Measurements from ENCODE around the gene NLRC4.

NLRC4 gene

GRCh38 chr2:32271063-32271462, 6.4 kb upstream of the NLRC4 start:
- no peak for DNase-seq (ENCODE audit: low read depth in 2 of 2)
- H3K4me3 ChIP-seq (replicated peaks in 1 of 2; ENCODE audit: low read depth in 2 of 2, low read length in 2 of 2), result no peak overlapping the region
- no peak for TF ChIP-seq CTCF (IDR thresholded peaks at IDR 0.05; ENCODE audit: low read depth, low read length)

GRCh38 chr2:32262105-32262504, 2.6 kb downstream of the NLRC4 start:
- no peak for DNase-seq (ENCODE audit: low read depth in 2 of 2)
- no peak overlapping the region for H3K4me3 ChIP-seq (replicated peaks in 1 of 2; ENCODE audit: low read depth in 2 of 2, low read length in 2 of 2)
- no peak for TF ChIP-seq CTCF (IDR thresholded peaks at IDR 0.05; ENCODE audit: low read depth, low read length)

GRCh38 chr2:32260376-32260775, 4.3 kb downstream of the NLRC4 start:
- DNase-seq (ENCODE audit: low read depth in 2 of 2), result no peak
- no peak overlapping the region for H3K4me3 ChIP-seq (replicated peaks in 1 of 2; ENCODE audit: low read depth in 2 of 2, low read length in 2 of 2)
- no peak for TF ChIP-seq CTCF (IDR thresholded peaks at IDR 0.05; ENCODE audit: low read depth, low read length)

- no peak for DNase-seq (ENCODE audit: low read depth in 2 of 2)
- TF ChIP-seq CTCF (IDR thresholded peaks at IDR 0.05; ENCODE audit: low read depth, low read length), result no peak
- H3K4me3 ChIP-seq (replicated peaks in 1 of 2; ENCODE audit: low read depth in 2 of 2, low read length in 2 of 2), result no peak overlapping the region
Measured at GRCh38 chr2:32258242-32258641, 6.4 kb downstream of the NLRC4 start.

- TF ChIP-seq CTCF (IDR thresholded peaks at IDR 0.05; ENCODE audit: low read depth, low read length), result no peak
- DNase-seq (ENCODE audit: low read depth in 2 of 2), result no peak
Measured at GRCh38 chr2:32250290-32250689, 14.4 kb downstream of the NLRC4 start.

GRCh38 chr2:32249731-32250236, 14.9 kb downstream of the NLRC4 start:
- H3K4me3 ChIP-seq (replicated peaks in 1 of 2; ENCODE audit: low read depth in 2 of 2, low read length in 2 of 2), result no peak overlapping the region
- no peak for TF ChIP-seq CTCF (IDR thresholded peaks at IDR 0.05; ENCODE audit: low read depth, low read length)
- DNase-seq (ENCODE audit: low read depth in 2 of 2), result no peak

More at GRCh38 chr2:32250290-32250689, 14.4 kb downstream of the NLRC4 start:
- no peak overlapping the region for H3K4me3 ChIP-seq (replicated peaks in 1 of 2; ENCODE audit: low read depth in 2 of 2, low read length in 2 of 2)

GRCh38 chr2:32248299-32248698, 16.4 kb downstream of the NLRC4 start:
- H3K4me3 ChIP-seq (replicated peaks in 1 of 2; ENCODE audit: low read depth in 2 of 2, low read length in 2 of 2), result no peak overlapping the region
- TF ChIP-seq CTCF (IDR thresholded peaks at IDR 0.05; ENCODE audit: low read depth, low read length), result no peak
- DNase-seq (ENCODE audit: low read depth in 2 of 2), result no peak
